HepG2 (cell line): Measurements from ENCODE around the gene TRAIP. TPM values are rescaled to one million over a fixed set of nuclear protein-coding genes. Genes with fewer than 3 reads are reported as not detected.

Experiments
- CC2D1A ChIP-seq: sonication (generic); formaldehyde crosslinking; IDR thresholded peaks from 2 replicates; pipeline ENCODE4 v1.8.1; 2023; ENCODE audit warnings: mild to moderate bottlenecking, missing genetic modification reagents
- DPF2 ChIP-seq: sonication (generic); formaldehyde crosslinking; IDR thresholded peaks from 2 replicates; pipeline ENCODE4 v1.4.0; 2020; ENCODE audit warnings: mild to moderate bottlenecking, low read depth, missing genetic modification reagents, borderline replicate concordance
- GATAD1 ChIP-seq: IDR thresholded peaks from 2 replicates; pipeline ENCODE4 v1.6.1; 2016; ENCODE audit warnings: missing genetic modification reagents, missing compliant biosample characterization
- HES4 ChIP-seq: sonication (generic); formaldehyde crosslinking; IDR thresholded peaks from 2 replicates; pipeline ENCODE4 v1.9.0; 2021; ENCODE audit warnings: mild to moderate bottlenecking, missing genetic modification reagents, borderline replicate concordance
- HOXA3 ChIP-seq: sonication (generic); formaldehyde crosslinking; IDR thresholded peaks from 2 replicates; pipeline ENCODE4 v1.5.0; 2020; ENCODE audit warnings: missing genetic modification reagents
- HOXA9 ChIP-seq: sonication (generic); formaldehyde crosslinking; IDR thresholded peaks from 2 replicates; pipeline ENCODE4 v1.8.1; 2022; ENCODE audit warnings: missing genetic modification reagents, mild to moderate bottlenecking, moderate library complexity, borderline replicate concordance
- IRF2 ChIP-seq: IDR thresholded peaks from 2 replicates; pipeline ENCODE4 v1.6.1; 2018; ENCODE audit warnings: missing genetic modification reagents, missing compliant biosample characterization
- KAT8 ChIP-seq: IDR thresholded peaks from 2 replicates; pipeline ENCODE4 v1.6.1; 2016; ENCODE audit warnings: missing genetic modification reagents, missing compliant biosample characterization
- NCOA1 ChIP-seq: sonication (generic); formaldehyde crosslinking; IDR thresholded peaks from 2 replicates; pipeline ENCODE4 v1.9.0; 2021; ENCODE audit warnings: missing genetic modification reagents
- PITX1 ChIP-seq: sonication (generic); formaldehyde crosslinking; IDR thresholded peaks from 2 replicates; pipeline ENCODE4 v1.5.1; 2020; ENCODE audit warnings: mild to moderate bottlenecking, missing genetic modification reagents
- RXRB ChIP-seq: IDR thresholded peaks from 2 replicates; pipeline ENCODE4 v1.6.1; 2016; ENCODE audit warnings: borderline replicate concordance, missing genetic modification reagents, missing compliant biosample characterization
- SNRNP70 ChIP-seq: fragments of 200-400 bp; formaldehyde crosslinking; IDR thresholded peaks from 2 replicates; pipeline ENCODE4 v1.6.1; 2017; ENCODE audit warnings: mild to moderate bottlenecking, low read depth, low read length, moderate library complexity
- TEAD2 ChIP-seq: sonication (generic); formaldehyde crosslinking; IDR thresholded peaks from 2 replicates; pipeline ENCODE4 v1.9.0; 2021; ENCODE audit warnings: missing genetic modification reagents
- ZFX ChIP-seq: sonication (generic); formaldehyde crosslinking; IDR thresholded peaks from 2 replicates; pipeline ENCODE4 v1.4.0; 2020; ENCODE audit warnings: mild to moderate bottlenecking, low read depth, missing genetic modification reagents, moderate library complexity
- ZIK1 ChIP-seq: sonication (generic); formaldehyde crosslinking; IDR thresholded peaks from 2 replicates; pipeline ENCODE4 v1.5.0; 2020; ENCODE audit warnings: mild to moderate bottlenecking, low read depth, missing genetic modification reagents, borderline replicate concordance
- ZNF451 ChIP-seq: sonication (generic); formaldehyde crosslinking; IDR thresholded peaks from 2 replicates; pipeline ENCODE4 v1.5.0; 2020; ENCODE audit warnings: mild to moderate bottlenecking, missing genetic modification reagents
- ZNF562 ChIP-seq: sonication (generic); formaldehyde crosslinking; IDR thresholded peaks from 2 replicates; pipeline ENCODE4 v1.8.0; 2022; ENCODE audit warnings: missing genetic modification reagents, borderline replicate concordance
- ZNF605 ChIP-seq: sonication (generic); formaldehyde crosslinking; IDR thresholded peaks from 2 replicates; pipeline ENCODE4 v1.8.0; 2022; ENCODE audit warnings: mild to moderate bottlenecking, missing genetic modification reagents
- ZSCAN21 ChIP-seq: sonication (generic); formaldehyde crosslinking; IDR thresholded peaks from 2 replicates; pipeline ENCODE4 v1.8.0; 2022; ENCODE audit warnings: mild to moderate bottlenecking, missing genetic modification reagents, moderate library complexity, borderline replicate concordance
- polyA plus RNA-seq, 8 experiments: library from polyadenylated mRNA; depleted of rRNA in 3 of 8; stranded (reverse) in 7 of 8; unstranded in 1 of 8; fragments of >200 nt; fragmentation: Illumina TruSeq in 4 of 8; extraction: Trizol in 4 of 8; gene quantifications; 2 replicates each; pipeline versions ENCODE4 v1.2.1 to v1.2.3, GENCODE V29; 2011 to 2016; ENCODE audit warnings: low read depth in 4 of 8, missing spikeins in 1 of 8, mixed read lengths in 1 of 8; ENCODE audit not compliant: insufficient read depth in 1 of 8
- total RNA-seq, 5 experiments: library from RNA; depleted of rRNA; stranded (reverse); fragments of >200 nt; fragmentation: Illumina TruSeq; extraction: Trizol; gene quantifications; 2 replicates each; pipeline ENCODE4 v1.2.3, GENCODE V29; 2016; ENCODE audit warnings: low read depth in 1 of 5
- TF ChIP-seq, protein P1 (sequence below): sonication (generic); formaldehyde crosslinking; IDR thresholded peaks from 2 replicates; pipeline ENCODE4 v1.4.0; 2020; ENCODE audit warnings: missing genetic modification reagents
- TF ChIP-seq, protein P2 (sequence below): sonication (generic); formaldehyde crosslinking; IDR thresholded peaks from 2 replicates; pipeline ENCODE4 v1.4.0; 2020; ENCODE audit warnings: missing genetic modification reagents
- TF ChIP-seq, protein P3 (sequence below): sonication (generic); formaldehyde crosslinking; IDR thresholded peaks from 2 replicates; pipeline ENCODE4 v1.4.0; 2020; ENCODE audit warnings: low read depth, mild to moderate bottlenecking, missing genetic modification reagents
- TF ChIP-seq, protein P4 (sequence below): IDR thresholded peaks from 2 replicates; pipeline ENCODE4 v1.6.1; 2016; ENCODE audit warnings: low read depth, borderline replicate concordance

The TRAIP gene
- total and polyA plus RNA-seq, 2 of the 13 experiments (the other 11 are each of a cell fraction or from before 2014, with no cell fraction given), result 13.9 to 23.9 TPM

DNA sequence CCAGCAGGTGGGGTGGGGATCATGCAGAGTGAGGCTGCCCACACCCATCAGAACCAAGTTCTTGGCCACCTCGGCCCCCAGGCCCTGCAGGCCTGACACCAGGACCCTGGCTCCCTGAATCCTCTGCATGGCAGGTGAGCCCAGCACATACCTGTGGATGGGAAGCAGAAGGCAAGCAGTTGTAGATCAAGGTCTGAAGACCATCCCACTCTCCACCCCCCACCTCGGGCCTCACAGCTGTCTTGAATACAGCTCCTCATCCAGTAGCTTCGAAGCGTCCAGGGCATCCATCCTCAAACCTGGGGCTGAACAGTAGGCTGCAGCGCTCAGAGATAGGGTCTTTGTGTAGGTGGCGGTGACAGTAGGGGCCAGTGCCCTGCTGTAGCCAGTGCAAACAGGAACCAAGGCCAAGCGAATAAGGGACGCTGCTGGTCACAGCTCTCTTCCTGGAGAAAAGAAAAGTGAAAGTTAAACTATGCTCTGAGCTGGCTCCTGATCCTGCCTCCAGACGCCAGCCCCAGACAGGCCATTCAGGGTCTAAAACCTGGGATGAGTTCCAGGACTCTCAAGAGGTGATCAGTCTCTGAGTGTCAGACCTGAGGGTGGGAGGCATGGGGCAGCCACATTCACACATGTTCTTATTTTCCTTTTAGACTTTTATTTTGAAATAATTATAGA is 42.7 kb downstream of the TRAIP start, which contains the start of gene UBA7 (continued):
- TF ChIP-seq, protein P1, sequence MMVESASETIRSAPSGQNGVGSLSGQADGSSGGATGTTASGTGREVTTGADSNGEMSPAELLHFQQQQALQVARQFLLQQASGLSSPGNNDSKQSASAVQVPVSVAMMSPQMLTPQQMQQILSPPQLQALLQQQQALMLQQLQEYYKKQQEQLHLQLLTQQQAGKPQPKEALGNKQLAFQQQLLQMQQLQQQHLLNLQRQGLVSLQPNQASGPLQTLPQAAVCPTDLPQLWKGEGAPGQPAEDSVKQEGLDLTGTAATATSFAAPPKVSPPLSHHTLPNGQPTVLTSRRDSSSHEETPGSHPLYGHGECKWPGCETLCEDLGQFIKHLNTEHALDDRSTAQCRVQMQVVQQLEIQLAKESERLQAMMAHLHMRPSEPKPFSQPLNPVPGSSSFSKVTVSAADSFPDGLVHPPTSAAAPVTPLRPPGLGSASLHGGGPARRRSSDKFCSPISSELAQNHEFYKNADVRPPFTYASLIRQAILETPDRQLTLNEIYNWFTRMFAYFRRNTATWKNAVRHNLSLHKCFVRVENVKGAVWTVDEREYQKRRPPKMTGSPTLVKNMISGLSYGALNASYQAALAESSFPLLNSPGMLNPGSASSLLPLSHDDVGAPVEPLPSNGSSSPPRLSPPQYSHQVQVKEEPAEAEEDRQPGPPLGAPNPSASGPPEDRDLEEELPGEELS (CRISPR knock-in tag), result peak; percentile 31; the same call in 1 of the 2 replicates
- peak; percentile 49; the same call in 1 of the 2 replicates for TF ChIP-seq HOXA3
- TF ChIP-seq, protein P2, sequence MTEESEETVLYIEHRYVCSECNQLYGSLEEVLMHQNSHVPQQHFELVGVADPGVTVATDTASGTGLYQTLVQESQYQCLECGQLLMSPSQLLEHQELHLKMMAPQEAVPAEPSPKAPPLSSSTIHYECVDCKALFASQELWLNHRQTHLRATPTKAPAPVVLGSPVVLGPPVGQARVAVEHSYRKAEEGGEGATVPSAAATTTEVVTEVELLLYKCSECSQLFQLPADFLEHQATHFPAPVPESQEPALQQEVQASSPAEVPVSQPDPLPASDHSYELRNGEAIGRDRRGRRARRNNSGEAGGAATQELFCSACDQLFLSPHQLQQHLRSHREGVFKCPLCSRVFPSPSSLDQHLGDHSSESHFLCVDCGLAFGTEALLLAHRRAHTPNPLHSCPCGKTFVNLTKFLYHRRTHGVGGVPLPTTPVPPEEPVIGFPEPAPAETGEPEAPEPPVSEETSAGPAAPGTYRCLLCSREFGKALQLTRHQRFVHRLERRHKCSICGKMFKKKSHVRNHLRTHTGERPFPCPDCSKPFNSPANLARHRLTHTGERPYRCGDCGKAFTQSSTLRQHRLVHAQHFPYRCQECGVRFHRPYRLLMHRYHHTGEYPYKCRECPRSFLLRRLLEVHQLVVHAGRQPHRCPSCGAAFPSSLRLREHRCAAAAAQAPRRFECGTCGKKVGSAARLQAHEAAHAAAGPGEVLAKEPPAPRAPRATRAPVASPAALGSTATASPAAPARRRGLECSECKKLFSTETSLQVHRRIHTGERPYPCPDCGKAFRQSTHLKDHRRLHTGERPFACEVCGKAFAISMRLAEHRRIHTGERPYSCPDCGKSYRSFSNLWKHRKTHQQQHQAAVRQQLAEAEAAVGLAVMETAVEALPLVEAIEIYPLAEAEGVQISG, result peak; percentile 58
- peak; percentile 41; the same call in 1 of the 2 replicates for TF ChIP-seq RXRB (CRISPR knock-in tag)
- TF ChIP-seq IRF2, result peak; percentile 100
- TF ChIP-seq HES4 (CRISPR knock-in tag), result peak; percentile 10; the same call in 1 of the 2 replicates
- no peak for TF ChIP-seq ZSCAN21 (CRISPR knock-in tag)
- no peak for TF ChIP-seq NCOA1 (CRISPR knock-in tag)
- peak; percentile 90 for TF ChIP-seq KAT8 (CRISPR knock-in tag)
- TF ChIP-seq ZNF605 (CRISPR knock-in tag), result peak; percentile 64; the same call in 1 of the 2 replicates
- no peak for TF ChIP-seq ZNF562 (CRISPR knock-in tag)
- TF ChIP-seq CC2D1A, result no peak
- TF ChIP-seq, protein P3, sequence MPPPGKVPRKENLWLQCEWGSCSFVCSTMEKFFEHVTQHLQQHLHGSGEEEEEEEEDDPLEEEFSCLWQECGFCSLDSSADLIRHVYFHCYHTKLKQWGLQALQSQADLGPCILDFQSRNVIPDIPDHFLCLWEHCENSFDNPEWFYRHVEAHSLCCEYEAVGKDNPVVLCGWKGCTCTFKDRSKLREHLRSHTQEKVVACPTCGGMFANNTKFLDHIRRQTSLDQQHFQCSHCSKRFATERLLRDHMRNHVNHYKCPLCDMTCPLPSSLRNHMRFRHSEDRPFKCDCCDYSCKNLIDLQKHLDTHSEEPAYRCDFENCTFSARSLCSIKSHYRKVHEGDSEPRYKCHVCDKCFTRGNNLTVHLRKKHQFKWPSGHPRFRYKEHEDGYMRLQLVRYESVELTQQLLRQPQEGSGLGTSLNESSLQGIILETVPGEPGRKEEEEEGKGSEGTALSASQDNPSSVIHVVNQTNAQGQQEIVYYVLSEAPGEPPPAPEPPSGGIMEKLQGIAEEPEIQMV (CRISPR knock-in tag), result 0 out of 2 replicates have a peak, but pooled peaks have one; percentile 42
- TF ChIP-seq GATAD1 (CRISPR knock-in tag), result peak; percentile 37; the same call in 1 of the 2 replicates
- TF ChIP-seq HOXA9 (CRISPR knock-in tag), result no peak
- TF ChIP-seq SNRNP70, result no peak
- TF ChIP-seq TEAD2, result no peak
- no peak for TF ChIP-seq PITX1 (CRISPR knock-in tag)
- no peak for TF ChIP-seq ZNF451
- TF ChIP-seq DPF2 (CRISPR knock-in tag), result no peak
- TF ChIP-seq ZFX (CRISPR knock-in tag), result peak; percentile 66
- no peak for TF ChIP-seq ZIK1 (CRISPR knock-in tag)
- TF ChIP-seq, protein P4, sequence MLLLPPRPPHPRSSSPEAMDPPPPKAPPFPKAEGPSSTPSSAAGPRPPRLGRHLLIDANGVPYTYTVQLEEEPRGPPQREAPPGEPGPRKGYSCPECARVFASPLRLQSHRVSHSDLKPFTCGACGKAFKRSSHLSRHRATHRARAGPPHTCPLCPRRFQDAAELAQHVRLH (CRISPR knock-in tag), result no peak
